Heart left ventricle (tissue), 13 donors: ENCODE data around the gene WWOX.

Experiments used
- POLR2A ChIP-seq, 2 donors: fragments of 450-650 bp; IDR thresholded peaks; one replicate each; pipeline ENCODE4 v1.6.1; 2017; ENCODE audit warnings: antibody characterized with exemption in 2 of 2, mild to moderate bottlenecking in 2 of 2, moderate library complexity in 2 of 2
- TF ChIP-seq, protein P1 (sequence below), 12 donors: fragments of 200-600 bp; sonication (generic) in 4 of 12; IDR thresholded peaks; one replicate each; pipeline versions ENCODE4 v1.5.0 to v1.8.0; 2018 to 2022; ENCODE audit warnings: antibody characterized with exemption in 12 of 12, mild to moderate bottlenecking in 5 of 12
- donor health status: ischemic (EF 13 %, LVEDD 7.1; RV severe dilation, severe dysfunction).
- donor health status: DM: no; HTN: yes; CAD: no.
- donor health status: DM: no; HTN: no; CAD: no.
- donor health status: ischemic (EF 25% LVEDD 6.9; RV normal size, moderate dysfunction).
- donor health status: ischemic (EF 25% LVEDD 5.7; RV mildly dilated, moderate dysfunction).
- donor health status: ischemic (EF 35%, LVEDD 5.7; RV mildly dilated, moderate dysfunction).
- donor health status: nonischemic (EF 11% LVEDD 7.7; RV severe dilation, severe dysfunction).
- donor health status: DM: yes; HTN: yes; CAD: no.
- donor health status: PGD.
- donor health status: ischemic (EF 29% LVEDD 5.4; RV normal size, mild dysfunction).
- donor health status: nonischemic (EF 23%, LVEDD 6.1; RV moderate dilation, normal function).

DNA sequence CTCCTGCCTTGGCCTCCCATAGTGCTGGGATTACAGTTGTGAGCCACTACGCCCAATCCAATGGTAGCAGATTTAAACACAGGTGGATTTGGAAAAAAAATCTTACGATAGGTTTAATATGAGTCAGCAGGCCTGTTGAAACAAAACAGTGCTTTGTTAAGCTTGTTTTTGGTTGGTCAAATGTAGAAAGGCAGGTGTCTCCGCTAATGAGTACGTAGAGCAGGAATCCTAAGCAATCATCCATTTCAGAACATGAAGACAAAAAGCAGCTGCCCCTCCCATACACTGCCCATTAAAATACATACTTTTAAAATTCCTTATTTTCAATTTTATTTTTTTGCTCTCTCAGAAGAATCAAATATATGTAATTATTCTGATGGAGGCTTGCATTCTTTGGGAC lies 1.9 kb upstream of the WWOX start:
- TF ChIP-seq POLR2A (IDR thresholded peaks at IDR 0.05): no peak
- TF ChIP-seq, protein P1, sequence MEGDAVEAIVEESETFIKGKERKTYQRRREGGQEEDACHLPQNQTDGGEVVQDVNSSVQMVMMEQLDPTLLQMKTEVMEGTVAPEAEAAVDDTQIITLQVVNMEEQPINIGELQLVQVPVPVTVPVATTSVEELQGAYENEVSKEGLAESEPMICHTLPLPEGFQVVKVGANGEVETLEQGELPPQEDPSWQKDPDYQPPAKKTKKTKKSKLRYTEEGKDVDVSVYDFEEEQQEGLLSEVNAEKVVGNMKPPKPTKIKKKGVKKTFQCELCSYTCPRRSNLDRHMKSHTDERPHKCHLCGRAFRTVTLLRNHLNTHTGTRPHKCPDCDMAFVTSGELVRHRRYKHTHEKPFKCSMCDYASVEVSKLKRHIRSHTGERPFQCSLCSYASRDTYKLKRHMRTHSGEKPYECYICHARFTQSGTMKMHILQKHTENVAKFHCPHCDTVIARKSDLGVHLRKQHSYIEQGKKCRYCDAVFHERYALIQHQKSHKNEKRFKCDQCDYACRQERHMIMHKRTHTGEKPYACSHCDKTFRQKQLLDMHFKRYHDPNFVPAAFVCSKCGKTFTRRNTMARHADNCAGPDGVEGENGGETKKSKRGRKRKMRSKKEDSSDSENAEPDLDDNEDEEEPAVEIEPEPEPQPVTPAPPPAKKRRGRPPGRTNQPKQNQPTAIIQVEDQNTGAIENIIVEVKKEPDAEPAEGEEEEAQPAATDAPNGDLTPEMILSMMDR (IDR thresholded peaks at IDR 0.05): no peak
